Sigmoid colon (tissue), 7 donors: Measurements from ENCODE around the gene USP40. TPM values are rescaled to one million over a fixed set of nuclear protein-coding genes. Genes with fewer than 3 reads are reported as not detected.
A peak's percentile ranks its signal among the peaks of the same experiment; 100 is the strongest.

Experiments used
- DNase-seq: peaks from one replicate; pipeline ENCODE4 v3.0.0-alpha.2; 2019
- H3K27ac ChIP-seq, 4 donors: fragments of 200-600 bp; sonication (generic); one replicate each; pipeline ENCODE4 v1.5.1; 2016 to 2019; ENCODE audit warnings: mild to moderate bottlenecking in 1 of 4
- H3K27me3 ChIP-seq, 3 donors: fragments of 200-600 bp; sonication (generic); one replicate each; pipeline ENCODE4 v1.5.1; 2019; ENCODE audit warnings: mild to moderate bottlenecking in 1 of 3
- H3K36me3 ChIP-seq, 4 donors: fragments of 200-600 bp; sonication (generic); one replicate each; pipeline ENCODE4 v1.5.1; 2016 to 2019
- H3K4me1 ChIP-seq, 4 donors: fragments of 200-600 bp; sonication (generic); one replicate each; pipeline ENCODE4 v1.5.1; 2017 to 2019
- H3K4me3 ChIP-seq, 4 donors: fragments of 200-600 bp; sonication (generic); one replicate each; pipeline ENCODE4 v1.5.1; 2017 to 2019; ENCODE audit warnings: mild to moderate bottlenecking in 2 of 4, moderate library complexity in 1 of 4
- H3K9me3 ChIP-seq, 4 donors: fragments of 200-600 bp in 3 of 4; sonication (generic) in 3 of 4; one replicate each; pipeline versions ENCODE4 v1.5.1 to v1.6.1; 2013 to 2019
- EP300 ChIP-seq, 4 donors: sonication (generic); formaldehyde crosslinking; IDR thresholded peaks; one replicate each; pipeline ENCODE4 v1.6.1; 2017; ENCODE audit warnings: antibody characterized with exemption in 4 of 4
- POLR2A ChIP-seq, 2 donors: fragments of 450-650 bp; IDR thresholded peaks; one replicate each; pipeline ENCODE4 v1.6.1; 2016; ENCODE audit warnings: antibody characterized with exemption in 2 of 2, mild to moderate bottlenecking in 2 of 2, moderate library complexity in 2 of 2
- POLR2AphosphoS5 ChIP-seq, 4 donors: sonication (generic); formaldehyde crosslinking; IDR thresholded peaks; one replicate each; pipeline ENCODE4 v1.6.1; 2017; ENCODE audit warnings: antibody characterized with exemption in 4 of 4
- WGBS, 2 donors: extraction: QIAGEN DNeasy Blood & Tissue Kit; methylation state at CpG; one replicate each; pipeline ENCODE4 v1.1.7; 2013; 5-methylcytosine and 5-hydroxymethylcytosine counted together
- intact Hi-C: fragments of 100-400 bp; cut with DNase I; formaldehyde crosslinking; loops from one replicate; pipeline ENCODE4 v1.15.1; 2023
- polyA plus RNA-seq, 3 donors: library from polyadenylated mRNA; stranded (reverse); fragments of 200-250 nt; gene quantifications; one replicate each; pipeline ENCODE4 v1.2.3, GENCODE V29; 2013
- total RNA-seq, 4 donors: library from RNA; depleted of rRNA; stranded (reverse); fragments of >200 nt; gene quantifications; one replicate each; pipeline ENCODE4 v1.1.0, GENCODE V29; 2016
- TF ChIP-seq, protein P1 (sequence below), 4 experiments: fragments of 450-650 bp in 3 of 4; fragments of 200-600 bp in 1 of 4; IDR thresholded peaks; one replicate each; pipeline ENCODE4 v1.5.1; 2016 to 2019; ENCODE audit warnings: antibody characterized with exemption in 4 of 4, mild to moderate bottlenecking in 3 of 4, moderate library complexity in 2 of 4
- donor health status: healthy with polysubstance abuse.
- donor health status: Bipolar disorder and iron deficiency.
- donor health status: healthy.

Gene USP40
- total and polyA plus RNA-seq, 7 donors, result 9.6 to 34.5 (median 23.4) TPM

- no peaks in the 10 kb centered on the region for H3K9me3 ChIP-seq
- H3K36me3 ChIP-seq, result peaks cover 10 to 58% (median 15%) of the 10 kb centered on the region in 4 donors
- intact Hi-C loops, result no loop called here
- H3K4me1 ChIP-seq, result peaks cover 0 to 22% (median 17%) of the 10 kb centered on the region in 4 donors
- no peaks in the 10 kb centered on the region for H3K27me3 ChIP-seq
- DNase-seq, result peak; percentile 64
- no peak overlapping the region for H3K4me3 ChIP-seq
- WGBS, 2 donors, result 90 to 96% methylated on average over 14 of the region's 14 CpGs
- TF ChIP-seq POLR2A (IDR thresholded peaks at IDR 0.05), result no peak
- peak overlapping the region; percentile 66 to 83 (median 76) for H3K27ac ChIP-seq
These were observed 95.7 kb downstream of the USP40 start for GRCh38 chr2:233470839-233471238.

DNA sequence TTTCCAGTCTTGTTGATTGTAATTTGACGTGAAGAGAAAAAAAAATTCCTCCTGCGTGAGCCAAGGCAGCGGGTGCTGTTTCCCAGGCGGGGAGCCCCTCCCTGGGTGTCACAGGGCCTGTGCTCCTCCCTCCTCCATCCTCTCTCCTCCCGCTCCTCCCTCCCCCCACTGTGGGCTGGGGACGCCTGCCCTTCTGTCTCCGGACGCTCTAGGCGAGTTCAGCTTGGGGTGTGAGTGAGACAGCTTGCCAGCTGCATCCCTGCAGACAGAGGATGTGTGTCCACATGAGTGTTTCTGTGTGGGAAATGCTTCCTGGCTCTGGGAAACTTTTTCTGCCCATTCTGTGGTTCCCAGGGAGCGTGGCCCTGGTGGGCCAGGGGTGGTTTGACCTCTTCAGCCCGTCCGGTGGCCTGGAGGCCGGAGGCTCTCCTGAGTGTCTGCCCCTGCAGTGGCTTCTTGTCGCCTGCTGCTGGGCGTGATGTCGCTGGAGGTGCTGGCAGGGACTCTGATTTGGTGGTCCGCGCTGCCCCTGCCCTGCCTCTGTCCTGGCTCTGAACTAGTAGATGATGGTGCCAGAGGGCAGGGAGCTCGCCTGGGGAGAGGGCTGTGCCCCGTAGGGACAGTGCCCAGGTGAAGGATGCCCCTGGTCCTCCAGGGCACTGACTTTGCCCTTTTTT, 96.4 kb downstream of the USP40 start:
- Histone ChIP-seq H3K27me3 (no peaks in the 10 kb centered on the region), H3K4me3 (peak overlapping the region in 1 of 4 donors; percentile 13), H3K9me3 (no peaks in the 10 kb centered on the region), H3K36me3 (peaks cover 8 to 58% (median 14%) of the 10 kb centered on the region in 4 donors), H3K4me1 (peaks cover 0 to 22% (median 17%) of the 10 kb centered on the region in 4 donors), H3K27ac (peak overlapping the region; percentile 66 to 83 (median 76))
- peak; percentile 93 for DNase-seq
- WGBS, 2 donors, result 82 to 85% methylated on average over 20 of the region's 20 CpGs
- TF ChIP-seq EP300 (IDR thresholded peaks at IDR 0.05) (peak in 1 of 4 donors; percentile 10), POLR2AphosphoS5 (IDR thresholded peaks at IDR 0.05) (peak in 3 of 4 donors; percentile 25 to 64 (median 54))
- TF ChIP-seq, protein P1, sequence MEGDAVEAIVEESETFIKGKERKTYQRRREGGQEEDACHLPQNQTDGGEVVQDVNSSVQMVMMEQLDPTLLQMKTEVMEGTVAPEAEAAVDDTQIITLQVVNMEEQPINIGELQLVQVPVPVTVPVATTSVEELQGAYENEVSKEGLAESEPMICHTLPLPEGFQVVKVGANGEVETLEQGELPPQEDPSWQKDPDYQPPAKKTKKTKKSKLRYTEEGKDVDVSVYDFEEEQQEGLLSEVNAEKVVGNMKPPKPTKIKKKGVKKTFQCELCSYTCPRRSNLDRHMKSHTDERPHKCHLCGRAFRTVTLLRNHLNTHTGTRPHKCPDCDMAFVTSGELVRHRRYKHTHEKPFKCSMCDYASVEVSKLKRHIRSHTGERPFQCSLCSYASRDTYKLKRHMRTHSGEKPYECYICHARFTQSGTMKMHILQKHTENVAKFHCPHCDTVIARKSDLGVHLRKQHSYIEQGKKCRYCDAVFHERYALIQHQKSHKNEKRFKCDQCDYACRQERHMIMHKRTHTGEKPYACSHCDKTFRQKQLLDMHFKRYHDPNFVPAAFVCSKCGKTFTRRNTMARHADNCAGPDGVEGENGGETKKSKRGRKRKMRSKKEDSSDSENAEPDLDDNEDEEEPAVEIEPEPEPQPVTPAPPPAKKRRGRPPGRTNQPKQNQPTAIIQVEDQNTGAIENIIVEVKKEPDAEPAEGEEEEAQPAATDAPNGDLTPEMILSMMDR (IDR thresholded peaks at IDR 0.05), result no peak
- intact Hi-C loops, result no loop called here

- Histone ChIP-seq H3K4me3 (peak overlapping the region in 1 of 4 donors; percentile 13), H3K27ac (peak overlapping the region; percentile 66 to 83 (median 76)), H3K9me3 (no peaks in the 10 kb centered on the region), H3K27me3 (no peaks in the 10 kb centered on the region), H3K36me3 (peaks cover 10 to 64% (median 16%) of the 10 kb centered on the region in 4 donors), H3K4me1 (peaks cover 0 to 22% (median 17%) of the 10 kb centered on the region in 4 donors)
- intact Hi-C loops, result no loop called here
- DNase-seq, result peak; percentile 86
- WGBS, 2 donors, result 77 to 84% methylated on average over 32 of the region's 32 CpGs
- TF ChIP-seq, protein P1 (IDR thresholded peaks at IDR 0.05), result no peak
- peak in 1 of 4 donors; percentile 20 for TF ChIP-seq POLR2AphosphoS5 (IDR thresholded peaks at IDR 0.05)
These were observed 97.1 kb downstream of the USP40 start for GRCh38 chr2:233469261-233470010.

DNA sequence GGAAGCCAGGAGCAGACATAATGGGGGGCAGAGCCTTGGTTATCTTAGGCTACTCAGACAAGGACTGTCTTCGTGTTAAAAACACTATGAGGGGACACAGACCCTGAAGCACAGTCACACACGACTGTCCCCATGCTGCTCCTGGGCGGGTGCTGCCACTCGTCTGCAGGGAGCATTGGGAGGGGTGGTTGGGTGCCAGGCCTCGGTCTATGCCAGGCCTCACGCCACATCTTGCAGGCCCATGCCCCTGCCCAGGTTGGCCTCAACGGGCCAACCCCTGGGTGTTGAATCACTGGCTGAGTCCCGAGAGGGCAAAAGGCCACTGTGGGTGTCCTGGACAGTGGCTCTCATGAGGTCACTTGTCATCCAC, 97.9 kb downstream of the USP40 start:
- Histone ChIP-seq H3K4me1 (peaks cover 0 to 22% (median 17%) of the 10 kb centered on the region in 4 donors), H3K27ac (peak overlapping the region in 2 of 4 donors; percentile 79 to 83), H3K36me3 (peaks cover 15 to 71% (median 23%) of the 10 kb centered on the region in 4 donors), H3K9me3 (no peaks in the 10 kb centered on the region), H3K27me3 (no peaks in the 10 kb centered on the region), H3K4me3 (no peak overlapping the region)
- DNase-seq, result no peak
- 95 to 96% methylated on average over 8 of the region's 8 CpGs for WGBS, 2 donors
- TF ChIP-seq POLR2AphosphoS5 (IDR thresholded peaks at IDR 0.05) (no peak), POLR2A (IDR thresholded peaks at IDR 0.05) (no peak), EP300 (IDR thresholded peaks at IDR 0.05) (no peak)
- TF ChIP-seq, protein P1 (IDR thresholded peaks at IDR 0.05), result no peak
- intact Hi-C loops, result no loop called here

DNA sequence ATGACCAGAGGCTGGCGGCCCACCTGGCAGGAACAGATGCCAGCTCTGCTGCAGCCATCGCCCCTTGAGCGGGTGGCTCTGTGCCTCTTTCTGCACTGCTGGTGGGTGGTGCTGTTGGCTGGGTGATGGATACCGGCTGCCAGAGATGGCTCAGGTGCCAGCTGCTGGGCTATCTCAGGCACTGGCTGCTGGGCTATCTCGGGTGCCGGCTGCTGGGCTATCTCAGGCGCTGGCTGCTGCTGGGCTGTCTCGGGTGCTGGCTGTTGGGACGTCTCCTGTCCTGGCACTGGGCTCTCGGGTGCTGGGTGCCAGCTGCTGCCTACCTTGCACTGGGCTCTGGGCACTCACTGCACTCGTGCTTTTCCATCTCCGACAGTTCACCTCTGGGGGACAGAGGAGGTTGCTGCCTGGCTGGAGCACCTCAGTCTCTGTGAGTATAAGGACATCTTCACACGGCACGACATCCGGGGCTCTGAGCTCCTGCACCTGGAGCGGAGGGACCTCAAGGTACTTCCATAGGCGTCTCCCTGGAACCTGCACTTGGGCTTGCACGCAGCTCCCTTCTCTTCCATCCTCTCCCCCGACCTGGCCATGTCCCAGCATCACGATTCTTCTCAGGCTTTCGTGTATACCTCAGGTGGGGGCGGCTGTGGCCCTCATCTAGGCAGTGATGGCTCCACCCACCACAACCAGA, 98.4 kb downstream of the USP40 start:
- H3K4me3 ChIP-seq, result no peak overlapping the region
- WGBS, 2 donors, result 94 to 96% methylated on average over 22 of the region's 22 CpGs
- intact Hi-C loops, result no loop called here

More for the DNA sequence above, 98.4 kb downstream of the USP40 start:
- H3K36me3 ChIP-seq, result peaks cover 18 to 77% (median 25%) of the 10 kb centered on the region in 4 donors
- DNase-seq, result no peak
- H3K27me3 ChIP-seq, result no peaks in the 10 kb centered on the region
- TF ChIP-seq, protein P1 (IDR thresholded peaks at IDR 0.05), result no peak
- no peak for TF ChIP-seq POLR2AphosphoS5 (IDR thresholded peaks at IDR 0.05)
- no peak for TF ChIP-seq EP300 (IDR thresholded peaks at IDR 0.05)
- no peak for TF ChIP-seq POLR2A (IDR thresholded peaks at IDR 0.05)
- H3K4me1 ChIP-seq, result peaks cover 0 to 22% (median 17%) of the 10 kb centered on the region in 4 donors
- H3K9me3 ChIP-seq, result no peaks in the 10 kb centered on the region
- H3K27ac ChIP-seq, result peak overlapping the region in 1 of 4 donors; percentile 83
